Breast epithelium (tissue), 3 donors: ENCODE results near the gene ARHGAP26.

Experiments
- POLR2A ChIP-seq: fragments of 450-650 bp; IDR thresholded peaks from one replicate; pipeline ENCODE4 v1.6.1; 2016; ENCODE audit warnings: antibody characterized with exemption, mild to moderate bottlenecking, moderate library complexity
- TF ChIP-seq, protein P1 (sequence below), 3 donors: fragments of 450-650 bp; IDR thresholded peaks; one replicate each; pipeline ENCODE4 v1.5.1; 2016 to 2017; ENCODE audit warnings: antibody characterized with exemption in 3 of 3, mild to moderate bottlenecking in 3 of 3, moderate library complexity in 3 of 3

- TF ChIP-seq, protein P1, sequence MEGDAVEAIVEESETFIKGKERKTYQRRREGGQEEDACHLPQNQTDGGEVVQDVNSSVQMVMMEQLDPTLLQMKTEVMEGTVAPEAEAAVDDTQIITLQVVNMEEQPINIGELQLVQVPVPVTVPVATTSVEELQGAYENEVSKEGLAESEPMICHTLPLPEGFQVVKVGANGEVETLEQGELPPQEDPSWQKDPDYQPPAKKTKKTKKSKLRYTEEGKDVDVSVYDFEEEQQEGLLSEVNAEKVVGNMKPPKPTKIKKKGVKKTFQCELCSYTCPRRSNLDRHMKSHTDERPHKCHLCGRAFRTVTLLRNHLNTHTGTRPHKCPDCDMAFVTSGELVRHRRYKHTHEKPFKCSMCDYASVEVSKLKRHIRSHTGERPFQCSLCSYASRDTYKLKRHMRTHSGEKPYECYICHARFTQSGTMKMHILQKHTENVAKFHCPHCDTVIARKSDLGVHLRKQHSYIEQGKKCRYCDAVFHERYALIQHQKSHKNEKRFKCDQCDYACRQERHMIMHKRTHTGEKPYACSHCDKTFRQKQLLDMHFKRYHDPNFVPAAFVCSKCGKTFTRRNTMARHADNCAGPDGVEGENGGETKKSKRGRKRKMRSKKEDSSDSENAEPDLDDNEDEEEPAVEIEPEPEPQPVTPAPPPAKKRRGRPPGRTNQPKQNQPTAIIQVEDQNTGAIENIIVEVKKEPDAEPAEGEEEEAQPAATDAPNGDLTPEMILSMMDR (IDR thresholded peaks at IDR 0.05) = no peak
- no peak for TF ChIP-seq POLR2A
These were observed 140.0 kb downstream of the ARHGAP26 start for GRCh38 chr5:142910128-142910527.
